Iris pigment epithelial cell (primary cell): ENCODE data around the gene CAVIN2.

Experiments
- DNase-seq: peaks from one replicate; pipeline ENCODE4 v3.0.0-alpha.2; 2011; ENCODE audit warnings: low read depth

The CAVIN2 gene

GRCh38 chr2:191864628-191865374 lies 17.9 kb upstream of the CAVIN2 start:
- DNase-seq, result peak; percentile 73

GRCh38 chr2:191863988-191864387 lies 17.1 kb upstream of the CAVIN2 start:
- peak; percentile 75 for DNase-seq

- peak; percentile 38 for DNase-seq
Measured at GRCh38 chr2:191862156-191862775, 15.4 kb upstream of the CAVIN2 start.

GRCh38 chr2:191860760-191861466 lies 14.0 kb upstream of the CAVIN2 start:
- no peak for DNase-seq

GRCh38 chr2:191859681-191860080 lies 12.8 kb upstream of the CAVIN2 start:
- DNase-seq, result no peak

- DNase-seq, result no peak
Measured at GRCh38 chr2:191857886-191858285, 11.0 kb upstream of the CAVIN2 start.

- DNase-seq, result peak; percentile 79
Measured at GRCh38 chr2:191857259-191857805, 10.4 kb upstream of the CAVIN2 start.

GRCh38 chr2:191856111-191856876 lies 9.4 kb upstream of the CAVIN2 start:
- DNase-seq, result no peak

- DNase-seq, result no peak
Measured at GRCh38 chr2:191855382-191855781, 8.5 kb upstream of the CAVIN2 start.

GRCh38 chr2:191854382-191855372 lies 7.8 kb upstream of the CAVIN2 start:
- DNase-seq, result peak; percentile 46

- DNase-seq, result no peak
Measured at GRCh38 chr2:191853843-191854242, 7.0 kb upstream of the CAVIN2 start.

GRCh38 chr2:191851158-191851557 lies 4.3 kb upstream of the CAVIN2 start:
- DNase-seq, result no peak

GRCh38 chr2:191848771-191849767 lies 2.2 kb upstream of the CAVIN2 start:
- no peak for DNase-seq

- no peak for DNase-seq
Measured at GRCh38 chr2:191847764-191848163, 876 bp upstream of the CAVIN2 start.

GRCh38 chr2:191845876-191846514 lies 893 bp downstream of the CAVIN2 start:
- DNase-seq, result no peak

- DNase-seq, result no peak
Measured at GRCh38 chr2:191845248-191845715, 1.6 kb downstream of the CAVIN2 start.

- DNase-seq, result no peak
Measured at GRCh38 chr2:191844706-191845105, 2.2 kb downstream of the CAVIN2 start.

- DNase-seq, result no peak
Measured at GRCh38 chr2:191840921-191841320, 6.0 kb downstream of the CAVIN2 start.
